DOHH2 (cell line): Measurements from ENCODE around the gene RFC4.

Experiments used
- H3F3A ChIP-seq: fragments of 200-600 bp; sonication (generic), shearing (Covaris generic); 2 replicates; pipeline ENCODE4 v1.6.0; 2016; ENCODE audit warnings: antibody characterized with exemption, mild to moderate bottlenecking; ENCODE audit not compliant: control insufficient read depth, insufficient read depth
- H3K27ac ChIP-seq: fragments of 200-600 bp; sonication (generic); 2 replicates; pipeline ENCODE4 v1.5.1; 2014; ENCODE audit warnings: low read depth, mild to moderate bottlenecking, low read length, moderate library complexity
- H3K27me3 ChIP-seq: fragments of 200-600 bp; sonication (generic); 2 replicates; pipeline ENCODE4 v1.6.1; 2014; ENCODE audit warnings: mild to moderate bottlenecking, low read length, mixed read lengths; ENCODE audit not compliant: control insufficient read depth
- H3K36me3 ChIP-seq: fragments of 200-600 bp; sonication (generic); 2 replicates; pipeline ENCODE4 v1.6.1; 2014; ENCODE audit warnings: mild to moderate bottlenecking, low read length, moderate library complexity, mixed read lengths; ENCODE audit not compliant: control insufficient read depth
- H3K4me1 ChIP-seq: fragments of 200-600 bp; sonication (generic); 2 replicates; pipeline ENCODE4 v1.6.1; 2014; ENCODE audit warnings: mild to moderate bottlenecking, low read length, mixed read lengths; ENCODE audit not compliant: control insufficient read depth
- H3K4me2 ChIP-seq: fragments of 200-600 bp; sonication (generic); 2 replicates; pipeline ENCODE4 v1.6.0; 2014; ENCODE audit warnings: mild to moderate bottlenecking, low read length, moderate library complexity
- H3K4me3 ChIP-seq: fragments of 200-600 bp; sonication (generic); 2 replicates; pipeline ENCODE4 v1.5.1; 2014; ENCODE audit warnings: mild to moderate bottlenecking, low read length, mixed read lengths
- H3K79me2 ChIP-seq: fragments of 200-600 bp; sonication (generic); 2 replicates; pipeline ENCODE4 v1.6.1; 2014; ENCODE audit warnings: mild to moderate bottlenecking, low read length, mixed read lengths; ENCODE audit not compliant: control insufficient read depth
- H3K9me2 ChIP-seq: fragments of 200-600 bp; sonication (generic); replicated peaks from 2 replicates; pipeline ENCODE4 v1.6.1; 2014; ENCODE audit warnings: mild to moderate bottlenecking, low read length, mixed read lengths; ENCODE audit not compliant: control insufficient read depth
- H3K9me3 ChIP-seq: fragments of 200-600 bp; sonication (generic); 2 replicates; pipeline ENCODE4 v1.6.1; 2014; ENCODE audit warnings: antibody characterized with exemption, low read length, mixed read lengths; ENCODE audit not compliant: control insufficient read depth, insufficient read depth
- H4K20me1 ChIP-seq: fragments of 200-600 bp; sonication (generic); 2 replicates; pipeline ENCODE4 v1.6.0; 2014; ENCODE audit warnings: low read depth, mild to moderate bottlenecking, antibody characterized with exemption, low read length, moderate library complexity; ENCODE audit not compliant: control insufficient read depth, insufficient read depth
- CTCF ChIP-seq: fragments of 200-600 bp; sonication (generic); IDR thresholded peaks from one replicate; pipeline ENCODE4 v1.5.1; 2014; ENCODE audit warnings: antibody characterized with exemption, mild to moderate bottlenecking, low read depth, low read length; ENCODE audit not compliant: poor library complexity, severe bottlenecking
- EZH2phosphoT487 ChIP-seq: fragments of 200-600 bp; sonication (generic); IDR thresholded peaks from 2 replicates; pipeline ENCODE4 v1.6.1; 2017; ENCODE audit warnings: borderline replicate concordance, mild to moderate bottlenecking, antibody characterized with exemption, low read length, moderate library complexity, mixed read lengths

RFC4 gene

GRCh38 chr3:186832276-186832675 is 26.0 kb upstream of the RFC4 start:
- Histone ChIP-seq H3F3A (no peaks in the 10 kb centered on the region), H3K9me3 (no peaks in the 10 kb centered on the region), H3K79me2 (no peaks in the 10 kb centered on the region), H3K36me3 (no peaks in the 10 kb centered on the region), H3K27ac (no peak overlapping the region), H3K9me2 (no peaks in the 10 kb centered on the region), H3K4me3 (no peak overlapping the region), H4K20me1 (no peaks in the 10 kb centered on the region), H3K4me1 (peaks cover 7% of the 10 kb centered on the region), H3K27me3 (peaks cover 64% of the 10 kb centered on the region), H3K4me2 (no peak overlapping the region)
- TF ChIP-seq CTCF, result no peak
- TF ChIP-seq EZH2phosphoT487, result no peak

- H3K9me3 ChIP-seq, result no peaks in the 10 kb centered on the region
- peaks cover 7% of the 10 kb centered on the region for H3K4me1 ChIP-seq
- no peak overlapping the region for H3K27ac ChIP-seq
- H3K27me3 ChIP-seq, result peaks cover 64% of the 10 kb centered on the region
- H3K4me3 ChIP-seq, result no peak overlapping the region
- H4K20me1 ChIP-seq, result no peaks in the 10 kb centered on the region
- 0 out of 2 replicates have a peak, but pooled peaks cover 3% of the 10 kb centered on the region for H3K79me2 ChIP-seq
- no peaks in the 10 kb centered on the region for H3K36me3 ChIP-seq
- H3K9me2 ChIP-seq, result no peaks in the 10 kb centered on the region
- H3F3A ChIP-seq, result no peaks in the 10 kb centered on the region
- TF ChIP-seq EZH2phosphoT487 (no peak), CTCF (no peak)
- H3K4me2 ChIP-seq, result no peak overlapping the region
These were observed 25.5 kb upstream of the RFC4 start for GRCh38 chr3:186831798-186832197.

GRCh38 chr3:186828340-186828739 is 22.1 kb upstream of the RFC4 start:
- TF ChIP-seq CTCF (no peak), EZH2phosphoT487 (no peak)
- H3K36me3 ChIP-seq, result no peaks in the 10 kb centered on the region
- peaks cover 55% of the 10 kb centered on the region for H3K27me3 ChIP-seq
- H3K4me2 ChIP-seq, result no peak overlapping the region
- no peak overlapping the region for H3K4me3 ChIP-seq
- no peak overlapping the region for H3K27ac ChIP-seq
- no peaks in the 10 kb centered on the region for H3K9me3 ChIP-seq
- H3K4me1 ChIP-seq, result peaks cover 27% of the 10 kb centered on the region
- H3K79me2 ChIP-seq, result peaks cover 13% of the 10 kb centered on the region
- peaks cover 8% of the 10 kb centered on the region; the same call in 1 of the 2 replicates for H3F3A ChIP-seq
- no peaks in the 10 kb centered on the region for H3K9me2 ChIP-seq
- no peaks in the 10 kb centered on the region for H4K20me1 ChIP-seq
